ENCODE data around the gene ATP6V0B. TPM values are rescaled to one million over a fixed set of nuclear protein-coding genes. Genes with fewer than 3 reads are reported as not detected.

ATP6V0B gene
- polyA plus RNA-seq, 2 of the 4 experiments (the other 2 are of a cell fraction): 97.0 to 101 TPM

GRCh38 chr1:44008259-44008658 lies 33.5 kb downstream of the ATP6V0B start:
- 93% methylated on average over 11 of the region's 12 CpGs for WGBS (ENCODE audit: missing lambda C conversion rate)
- CTCF ChIA-PET: interaction anchor here (1.5 to 4.2 kb wide), 2 partner anchors 10 to 37 kb away, joined by 5 to 148 read pairs; no protein-coding TSS in a partner anchor
- Histone ChIP-seq H3K4me3 (no peak overlapping the region), H3K4me1 (peaks cover 7% of the 10 kb centered on the region; the same call in 1 of the 3 replicates), H3K9me3 (no peaks in the 10 kb centered on the region), H3K4me2 (no peak overlapping the region), H3K27ac (no peak overlapping the region)
- no peak for ATAC-seq
- no peak for FAIRE-seq
- POLR2A ChIA-PET: no interaction called here
- no peak for TF ChIP-seq HOXA7 (CRISPR knock-in tag; IDR thresholded peaks at IDR 0.05)
- no peak for TF ChIP-seq EHMT2 (IDR thresholded peaks at IDR 0.05; ENCODE audit: low read depth)
- TF ChIP-seq FOXS1 (CRISPR knock-in tag; IDR thresholded peaks at IDR 0.05): no peak
- TF ChIP-seq ZSCAN20 (CRISPR knock-in tag; IDR thresholded peaks at IDR 0.05): no peak
- TF ChIP-seq TP53 (CRISPR knock-in tag; IDR thresholded peaks at IDR 0.05): no peak
- TF ChIP-seq, protein P1, sequence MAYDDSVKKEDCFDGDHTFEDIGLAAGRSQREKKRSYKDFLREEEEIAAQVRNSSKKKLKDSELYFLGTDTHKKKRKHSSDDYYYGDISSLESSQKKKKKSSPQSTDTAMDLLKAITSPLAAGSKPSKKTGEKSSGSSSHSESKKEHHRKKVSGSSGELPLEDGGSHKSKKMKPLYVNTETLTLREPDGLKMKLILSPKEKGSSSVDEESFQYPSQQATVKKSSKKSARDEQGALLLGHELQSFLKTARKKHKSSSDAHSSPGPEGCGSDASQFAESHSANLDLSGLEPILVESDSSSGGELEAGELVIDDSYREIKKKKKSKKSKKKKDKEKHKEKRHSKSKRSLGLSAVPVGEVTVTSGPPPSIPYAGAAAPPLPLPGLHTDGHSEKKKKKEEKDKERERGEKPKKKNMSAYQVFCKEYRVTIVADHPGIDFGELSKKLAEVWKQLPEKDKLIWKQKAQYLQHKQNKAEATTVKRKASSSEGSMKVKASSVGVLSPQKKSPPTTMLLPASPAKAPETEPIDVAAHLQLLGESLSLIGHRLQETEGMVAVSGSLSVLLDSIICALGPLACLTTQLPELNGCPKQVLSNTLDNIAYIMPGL (CRISPR knock-in tag; IDR thresholded peaks at IDR 0.05; ENCODE audit: borderline replicate concordance): no peak
- TF ChIP-seq POLR2A (IDR thresholded peaks at IDR 0.05; ENCODE audit: low read length): no peak
- no peak for DNase-seq (ENCODE audit: low read depth in 1 of 2, low spot score in 1 of 2)

GRCh38 chr1:44010935-44011471 lies 36.2 kb downstream of the ATP6V0B start:
- Histone ChIP-seq H3K4me1 (peaks cover 4% of the 10 kb centered on the region; the same call in 1 of the 3 replicates), H3K27ac (no peak overlapping the region), H3K4me3 (no peak overlapping the region), H3K4me2 (no peak overlapping the region), H3K9me3 (no peaks in the 10 kb centered on the region)
- peak in 1 of 2 experiments; percentile 40; a peak in 1 of 6 replicates for ATAC-seq
- POLR2A ChIA-PET: no interaction called here
- CTCF ChIA-PET: interaction anchor here (1.1 to 2.3 kb wide), 5 partner anchors 13 to 37 kb away, joined by 4 to 14 read pairs (median 7); no protein-coding TSS in a partner anchor
- no peak for DNase-seq (ENCODE audit: low read depth in 1 of 2, low spot score in 1 of 2)
- TF ChIP-seq FOSB (CRISPR knock-in tag; IDR thresholded peaks at IDR 0.05) (no peak), KDM1A (IDR thresholded peaks at IDR 0.05; ENCODE audit: low read depth) (no peak), TP53 (CRISPR knock-in tag; IDR thresholded peaks at IDR 0.05) (no peak), REST (IDR thresholded peaks at IDR 0.05) (no peak), HOXB13 (CRISPR knock-in tag; IDR thresholded peaks at IDR 0.05; ENCODE audit: low read depth) (no peak), TFCP2L1 (CRISPR knock-in tag; IDR thresholded peaks at IDR 0.05) (no peak), FOXS1 (CRISPR knock-in tag; IDR thresholded peaks at IDR 0.05) (no peak), POLR2A (IDR thresholded peaks at IDR 0.05; ENCODE audit: low read length) (no peak), HES2 (IDR thresholded peaks at IDR 0.05) (no peak), PHF8 (IDR thresholded peaks at IDR 0.05; ENCODE audit: borderline replicate concordance, low read depth) (no peak), HDAC2 (IDR thresholded peaks at IDR 0.05) (no peak), JUNB (IDR thresholded peaks at IDR 0.05) (no peak), E2F6 (IDR thresholded peaks at IDR 0.05; ENCODE audit: borderline replicate concordance, low read depth) (no peak)
- TF ChIP-seq, protein P2, sequence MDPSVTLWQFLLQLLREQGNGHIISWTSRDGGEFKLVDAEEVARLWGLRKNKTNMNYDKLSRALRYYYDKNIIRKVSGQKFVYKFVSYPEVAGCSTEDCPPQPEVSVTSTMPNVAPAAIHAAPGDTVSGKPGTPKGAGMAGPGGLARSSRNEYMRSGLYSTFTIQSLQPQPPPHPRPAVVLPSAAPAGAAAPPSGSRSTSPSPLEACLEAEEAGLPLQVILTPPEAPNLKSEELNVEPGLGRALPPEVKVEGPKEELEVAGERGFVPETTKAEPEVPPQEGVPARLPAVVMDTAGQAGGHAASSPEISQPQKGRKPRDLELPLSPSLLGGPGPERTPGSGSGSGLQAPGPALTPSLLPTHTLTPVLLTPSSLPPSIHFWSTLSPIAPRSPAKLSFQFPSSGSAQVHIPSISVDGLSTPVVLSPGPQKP (IDR thresholded peaks at IDR 0.05; ENCODE audit: low read depth, low read length): no peak
- TF ChIP-seq, protein P1 (CRISPR knock-in tag; IDR thresholded peaks at IDR 0.05; ENCODE audit: borderline replicate concordance): no peak
- WGBS (ENCODE audit: missing lambda C conversion rate): 100% methylated on average over 1 of the region's 11 CpGs
- FAIRE-seq: no peak

Data from A549 (cell line).